HG02571 (cell line): Measurements from ENCODE around the gene BRWD1.
A peak's percentile ranks its signal among the peaks of the same experiment; 100 is the strongest.

Experiments used
- ATAC-seq: cut with Tn5 transposase; IDR thresholded peaks from one replicate; pipeline ENCODE4 v1.9.1; 2021; ENCODE audit warnings: mild to moderate bottlenecking, moderate library complexity; ENCODE audit not compliant: unreplicated experiment

The BRWD1 gene

DNA sequence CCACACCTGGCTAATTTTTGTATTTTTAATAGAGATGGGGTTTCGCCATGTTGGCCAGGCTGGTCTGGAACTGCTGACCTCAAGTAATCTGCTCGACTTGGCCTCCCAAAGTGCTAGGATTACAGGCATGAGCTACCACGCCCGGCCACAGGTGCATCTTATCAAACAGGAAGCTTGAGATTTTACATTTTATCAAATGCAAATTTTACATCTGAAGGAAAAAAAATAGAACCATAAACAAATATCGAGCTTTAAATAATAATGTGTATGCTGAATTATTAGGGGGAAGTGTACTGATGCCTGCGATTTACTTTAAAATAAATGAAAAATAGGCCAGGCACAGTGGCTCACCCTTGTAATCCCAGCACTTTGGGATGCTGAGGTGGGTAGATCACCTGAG lies 16.6 kb upstream of the BRWD1 start:
- ATAC-seq, result no peak

DNA sequence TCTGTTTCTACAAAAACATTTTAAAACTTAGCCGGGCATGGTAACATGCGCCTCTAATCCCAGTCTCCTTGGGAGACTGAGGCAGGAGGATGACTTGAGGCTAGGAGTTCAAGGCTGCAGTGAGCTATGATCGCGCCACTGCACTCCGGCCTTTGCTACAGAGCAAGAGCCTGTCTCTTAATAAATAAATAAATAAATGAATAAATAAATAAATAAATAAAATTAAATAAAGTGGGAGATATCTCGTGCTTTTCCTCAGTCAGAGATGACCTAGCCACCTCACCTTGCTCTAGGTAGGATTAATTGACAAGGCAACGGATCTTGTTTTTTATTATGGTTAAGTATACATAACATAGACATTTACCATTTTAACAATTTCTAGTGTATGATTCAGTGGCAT lies 14.3 kb upstream of the BRWD1 start:
- no peak for ATAC-seq

DNA sequence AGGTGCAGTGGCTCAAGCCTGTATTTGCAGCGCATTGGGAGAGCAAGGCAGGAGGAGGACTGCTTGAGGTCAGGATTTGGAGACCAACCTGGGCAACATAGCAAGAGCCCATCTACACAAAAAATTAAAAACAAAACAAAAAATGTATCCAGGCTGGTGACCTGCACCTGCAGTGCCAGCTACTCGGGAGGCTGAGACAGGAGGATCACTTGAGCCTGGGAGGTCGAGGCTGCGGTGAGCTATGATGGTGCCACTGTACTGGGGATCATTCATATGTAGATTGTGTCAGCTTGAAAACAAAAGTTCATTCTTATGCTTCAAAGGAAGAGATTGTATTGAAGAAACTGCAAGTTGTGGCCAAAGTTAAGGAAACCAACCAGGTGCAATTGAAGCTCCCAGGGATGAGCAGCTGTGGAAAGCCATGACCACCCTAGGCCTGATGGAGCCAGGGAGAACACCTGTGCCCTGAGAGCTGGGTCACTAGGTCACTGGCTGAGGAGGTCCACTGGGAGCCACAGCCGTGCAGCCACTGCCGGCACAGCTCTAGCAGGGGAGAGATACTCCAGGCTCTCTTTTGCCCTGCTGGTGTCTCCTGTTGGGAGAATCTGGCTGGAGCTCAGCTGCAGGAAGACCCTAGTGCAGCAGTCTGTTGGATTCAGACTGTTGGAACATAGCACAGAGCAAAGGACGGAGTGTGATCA lies 13.3 kb upstream of the BRWD1 start:
- ATAC-seq, result no peak

DNA sequence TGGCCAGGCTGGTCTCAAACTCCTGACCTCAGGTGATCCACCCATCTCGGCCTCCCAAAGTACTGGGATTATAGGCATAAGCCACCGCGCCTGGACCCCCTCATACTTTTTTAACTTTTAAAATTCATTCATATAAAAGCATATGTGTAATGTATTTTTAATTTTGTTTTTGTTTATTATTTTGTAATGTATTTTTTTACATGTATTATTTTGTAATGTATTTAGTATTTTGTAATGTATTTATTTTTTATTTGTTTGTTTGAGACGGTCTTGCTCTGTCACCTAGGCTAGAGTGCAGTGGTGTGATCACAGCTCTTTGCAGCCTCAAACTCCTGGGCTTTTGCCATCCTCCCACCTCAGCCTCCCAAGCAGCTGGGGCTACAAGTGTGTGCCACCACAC lies 12.0 kb upstream of the BRWD1 start:
- no peak for ATAC-seq

DNA sequence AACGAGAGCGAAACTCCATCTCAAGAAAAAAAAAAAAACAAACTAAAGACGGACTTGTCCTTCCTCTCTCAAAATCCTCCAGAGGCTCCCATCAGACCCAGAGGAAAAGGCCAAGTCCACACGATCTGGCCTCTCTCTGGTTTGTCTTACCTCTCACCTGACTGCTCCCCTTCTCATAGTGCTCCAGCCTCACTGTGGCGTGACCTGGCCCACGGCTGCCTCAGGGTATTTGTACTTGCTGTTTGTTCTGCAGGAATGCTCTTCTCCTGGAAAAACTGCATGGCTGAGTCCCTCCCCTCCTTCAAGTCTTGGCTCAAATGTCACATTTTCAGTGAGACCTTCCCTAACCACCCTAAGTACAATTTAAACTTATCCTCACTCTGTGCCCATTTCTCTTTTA lies 8.0 kb upstream of the BRWD1 start:
- ATAC-seq, result no peak

DNA sequence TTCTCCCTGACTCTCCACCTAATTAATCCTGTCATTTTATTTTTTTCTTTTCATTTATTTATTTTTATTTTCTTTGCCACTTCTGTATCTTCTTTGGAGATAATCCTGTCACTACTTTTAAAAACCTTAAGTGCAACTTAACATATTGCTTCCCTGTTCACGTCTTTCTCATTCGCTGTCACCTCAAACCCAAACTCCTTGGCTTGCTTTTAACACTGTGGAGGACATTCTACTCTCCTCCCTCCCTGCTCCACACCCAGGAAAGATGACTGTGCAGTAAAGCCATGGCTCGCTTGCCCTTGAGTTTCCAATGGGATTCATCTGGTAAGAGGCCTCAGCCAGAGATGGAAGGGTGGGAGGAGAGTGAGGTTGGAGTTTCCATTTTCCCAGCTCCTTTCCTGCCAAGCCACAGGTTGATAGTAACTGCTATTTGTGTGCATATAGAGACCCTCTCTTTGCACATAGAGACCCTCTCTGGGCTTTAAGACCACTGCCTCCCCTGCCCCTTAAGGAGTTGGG lies 6.4 kb upstream of the BRWD1 start:
- ATAC-seq, result no peak

DNA sequence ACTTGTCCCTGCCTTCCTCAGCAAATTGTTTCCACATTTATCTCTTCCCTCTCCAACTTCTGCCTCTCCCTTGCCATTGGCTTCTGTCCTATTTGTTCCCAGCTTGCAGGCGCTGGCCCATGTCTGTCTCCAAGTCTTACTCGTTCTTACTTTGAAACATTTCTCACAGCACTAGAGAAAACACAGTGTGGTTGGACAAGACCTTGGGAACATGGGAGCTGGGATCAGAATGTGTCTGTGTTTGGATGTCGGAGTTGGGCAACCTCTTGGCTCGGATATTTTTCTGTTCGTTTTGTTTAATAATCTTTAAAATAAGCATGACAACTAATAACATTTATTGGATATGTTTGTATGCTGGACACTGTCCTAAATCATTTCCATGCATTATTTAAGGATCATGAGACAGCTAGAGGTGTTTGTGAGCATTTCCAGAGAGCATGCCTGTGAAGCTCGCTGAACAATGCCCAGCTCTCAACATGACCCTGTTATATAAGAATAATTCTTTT lies 5.9 kb upstream of the BRWD1 start:
- no peak for ATAC-seq

DNA sequence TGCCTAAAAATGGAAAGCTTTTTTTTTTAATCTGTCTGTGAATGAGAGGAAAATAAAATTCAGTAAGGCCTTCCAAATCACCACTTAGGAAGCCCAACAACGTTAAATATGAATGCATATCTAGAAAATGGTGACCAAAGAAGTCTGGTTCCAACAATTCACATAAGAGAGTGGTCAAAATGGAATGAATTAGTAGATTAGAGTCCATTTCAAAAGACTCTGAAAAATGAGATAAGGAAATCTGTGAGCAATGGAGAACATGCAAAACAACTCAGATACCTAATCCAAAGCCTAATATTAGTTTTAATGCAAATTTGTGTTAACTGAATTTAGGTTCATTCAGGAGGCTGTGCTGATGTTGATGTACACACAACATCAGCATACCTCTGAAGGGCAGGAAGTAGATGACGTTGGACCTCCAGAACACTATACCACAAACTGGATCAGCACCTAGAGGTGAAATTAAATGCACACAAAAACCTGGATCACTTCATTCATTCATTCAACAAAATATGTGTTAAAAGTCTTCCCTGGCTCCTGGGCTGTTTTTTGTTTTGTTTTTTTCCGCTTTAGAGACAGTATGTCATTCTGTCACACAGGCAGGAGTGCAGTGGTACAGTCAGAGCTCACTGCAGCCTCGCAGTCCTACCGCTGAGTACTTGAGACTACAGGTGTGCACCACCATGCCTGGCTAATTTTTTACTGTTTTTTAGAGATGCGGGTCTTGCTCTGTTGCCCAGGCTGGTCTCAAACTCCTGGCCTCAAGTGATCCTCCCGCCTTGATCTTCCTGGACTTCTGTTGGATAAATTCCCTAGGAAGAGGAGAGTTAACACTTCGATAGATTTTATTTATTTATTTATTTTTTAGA lies 4.9 kb upstream of the BRWD1 start:
- no peak for ATAC-seq

DNA sequence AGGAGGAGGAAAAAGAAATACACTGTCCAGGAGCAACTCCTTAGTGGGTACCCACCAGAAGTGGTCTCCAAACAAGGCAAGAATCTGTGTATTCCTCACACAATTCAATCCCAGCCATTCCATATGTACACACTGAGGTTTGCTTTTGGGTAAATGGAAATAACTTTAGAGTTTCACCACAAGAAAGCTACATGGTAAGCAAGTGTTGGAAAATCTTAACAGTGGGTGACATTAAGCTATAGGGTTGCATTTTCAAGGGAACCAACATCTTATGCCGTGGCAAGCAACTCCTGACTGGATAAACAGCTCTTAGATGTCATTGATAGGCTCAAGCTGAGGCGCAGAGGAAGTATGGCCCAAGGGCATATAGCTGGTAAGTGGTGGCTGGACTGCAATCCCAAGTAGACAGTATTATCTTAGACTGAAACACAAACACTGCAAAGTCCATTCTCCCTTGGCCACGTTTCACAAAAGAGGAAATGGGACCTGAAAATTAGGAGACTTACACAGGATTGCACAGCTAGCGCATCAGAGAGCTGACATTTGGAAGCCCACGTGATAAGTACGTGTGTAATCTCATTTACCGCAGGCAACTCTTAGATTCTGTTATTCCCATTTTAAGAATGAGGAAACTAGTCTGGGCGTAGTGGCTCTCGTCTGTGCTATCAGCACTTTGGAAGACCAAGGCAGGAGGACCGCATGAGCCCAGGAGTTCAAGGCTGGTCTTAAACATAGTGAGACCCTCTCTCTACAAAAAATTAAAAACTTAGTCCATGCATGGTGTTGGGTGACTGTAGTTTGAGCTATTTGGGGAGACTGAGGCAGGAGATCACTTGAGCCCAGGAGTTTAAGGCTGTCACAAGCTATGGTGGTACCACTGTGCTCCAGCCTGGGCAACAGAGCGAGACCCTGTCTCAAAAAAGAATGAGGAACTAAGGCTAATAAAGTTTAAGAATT lies 4.0 kb upstream of the BRWD1 start:
- no peak for ATAC-seq

DNA sequence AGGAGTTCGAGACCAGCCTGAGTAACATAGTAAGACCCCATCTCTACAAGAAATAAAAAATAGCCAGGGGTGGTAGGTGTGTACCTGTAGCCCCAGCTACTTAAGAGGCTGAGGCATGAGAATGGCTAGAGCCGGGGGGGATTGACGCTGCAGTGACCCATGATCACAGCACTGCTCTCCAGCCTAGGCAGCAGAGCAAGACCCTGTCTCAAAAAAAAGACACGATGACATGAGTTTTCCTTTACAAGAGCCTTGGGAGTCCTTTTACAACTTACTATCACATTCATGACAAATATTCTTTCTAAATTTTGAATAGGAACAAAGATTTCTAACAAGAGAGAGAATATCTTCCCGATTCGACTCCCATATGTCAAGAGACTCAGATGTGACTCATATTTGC lies 3.3 kb upstream of the BRWD1 start:
- ATAC-seq, result no peak

DNA sequence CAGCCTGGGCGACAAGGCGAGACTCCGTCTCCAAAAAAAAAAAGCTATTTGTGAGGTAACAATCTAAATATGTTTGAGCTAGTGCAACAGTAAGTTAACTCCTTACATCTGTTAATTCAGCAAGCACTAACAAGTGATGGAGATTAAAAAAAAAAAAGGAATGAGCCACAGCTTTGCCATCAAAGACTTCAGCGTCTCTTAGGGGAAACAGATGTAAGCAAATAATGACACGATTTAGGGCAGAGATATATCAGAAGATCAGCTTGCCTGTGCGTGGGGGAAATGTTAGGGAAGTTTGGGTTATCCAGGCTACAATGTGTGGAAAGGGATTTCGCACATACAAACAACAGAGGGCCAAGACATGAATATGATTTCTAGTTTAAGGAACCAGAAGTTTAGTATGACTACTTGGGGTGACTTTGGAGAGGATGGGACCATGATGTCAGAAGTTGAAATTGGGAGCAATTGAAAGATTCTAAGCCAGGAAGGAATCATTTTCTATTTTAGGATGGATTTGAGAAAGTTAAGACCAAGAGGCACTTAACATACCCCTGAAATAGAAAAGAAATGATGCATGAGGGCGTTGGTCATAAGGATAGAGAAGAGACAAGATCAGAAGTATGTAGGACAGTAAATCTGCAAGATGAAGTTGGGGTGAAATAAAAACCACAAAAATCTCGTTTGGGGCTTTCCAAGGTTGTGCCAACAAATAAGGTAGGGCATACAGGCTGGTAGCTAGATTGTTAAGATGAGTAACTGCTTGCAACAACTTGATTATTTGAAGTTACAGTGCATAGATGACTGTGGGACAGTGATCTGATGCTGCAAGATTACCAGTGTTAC lies 2.4 kb upstream of the BRWD1 start:
- no peak for ATAC-seq

DNA sequence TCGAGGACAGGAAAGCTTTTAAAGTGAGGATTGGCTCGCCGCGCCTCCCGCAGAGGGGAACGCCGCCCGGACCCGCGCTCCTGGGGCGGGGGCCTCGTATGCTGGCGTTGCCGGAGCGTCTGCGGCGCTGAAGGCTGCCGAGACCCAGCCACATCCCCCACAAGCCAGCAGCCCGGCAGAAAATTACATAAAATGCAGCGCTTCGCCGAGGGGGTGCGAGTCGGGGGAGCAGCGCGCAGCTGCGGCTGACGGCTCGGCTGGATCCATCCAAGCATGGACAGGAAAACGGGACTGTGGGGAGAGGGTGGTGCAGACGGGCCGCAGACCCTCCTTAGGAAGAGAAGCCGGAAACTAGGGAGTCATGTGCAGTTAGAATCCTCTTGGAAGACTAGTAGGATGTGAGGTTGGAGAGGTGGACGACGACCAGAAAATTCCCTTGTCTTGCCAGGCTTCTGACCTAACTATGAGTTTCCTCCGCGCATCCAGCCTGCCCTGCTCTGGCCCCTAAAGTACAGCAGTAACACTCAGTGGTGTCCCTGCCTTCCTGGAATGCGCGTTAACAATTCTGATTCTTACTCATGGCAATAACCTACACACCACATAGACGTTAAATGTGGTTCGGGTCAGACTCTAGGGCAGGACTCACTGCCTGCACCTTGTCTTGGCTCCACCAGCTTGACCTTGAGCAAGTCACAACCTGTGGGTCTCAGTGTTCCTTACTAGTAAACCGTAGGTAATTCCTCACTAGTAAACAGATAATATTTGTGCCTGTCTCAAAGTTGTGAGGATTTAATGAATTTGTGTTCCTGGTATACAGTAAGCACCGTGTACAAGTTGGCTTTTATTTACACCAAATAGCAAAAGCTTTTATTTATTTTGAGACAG lies 953 bp upstream of the BRWD1 start:
- ATAC-seq, result peak; percentile 7

DNA sequence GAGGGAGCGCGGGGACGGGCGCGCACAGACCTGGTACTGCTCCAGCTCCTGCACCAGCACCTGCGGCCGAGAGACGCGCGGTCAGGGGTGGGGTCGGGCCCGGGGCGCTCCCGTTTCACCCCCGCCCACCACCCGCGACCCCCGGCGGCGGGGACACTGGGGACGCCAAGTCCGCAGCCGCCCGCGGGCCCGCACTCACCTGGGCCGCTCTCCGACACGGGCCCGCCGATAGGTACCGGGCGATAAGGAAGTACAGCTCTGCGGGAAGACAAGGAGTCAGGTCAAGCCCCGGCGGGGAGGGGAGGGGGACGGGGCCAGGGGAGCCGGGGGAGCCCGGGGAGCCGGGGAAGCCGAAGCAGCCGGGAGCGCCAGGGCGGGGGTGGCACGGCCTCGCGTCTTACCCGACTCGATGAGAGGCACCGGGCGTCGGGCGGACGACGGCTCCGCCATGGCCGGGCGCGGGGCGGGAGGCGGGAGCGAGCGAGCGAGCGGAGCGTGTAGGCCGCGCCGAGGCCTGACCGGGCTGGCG lies 326 bp downstream of the BRWD1 start:
- ATAC-seq, result peak; percentile 11

DNA sequence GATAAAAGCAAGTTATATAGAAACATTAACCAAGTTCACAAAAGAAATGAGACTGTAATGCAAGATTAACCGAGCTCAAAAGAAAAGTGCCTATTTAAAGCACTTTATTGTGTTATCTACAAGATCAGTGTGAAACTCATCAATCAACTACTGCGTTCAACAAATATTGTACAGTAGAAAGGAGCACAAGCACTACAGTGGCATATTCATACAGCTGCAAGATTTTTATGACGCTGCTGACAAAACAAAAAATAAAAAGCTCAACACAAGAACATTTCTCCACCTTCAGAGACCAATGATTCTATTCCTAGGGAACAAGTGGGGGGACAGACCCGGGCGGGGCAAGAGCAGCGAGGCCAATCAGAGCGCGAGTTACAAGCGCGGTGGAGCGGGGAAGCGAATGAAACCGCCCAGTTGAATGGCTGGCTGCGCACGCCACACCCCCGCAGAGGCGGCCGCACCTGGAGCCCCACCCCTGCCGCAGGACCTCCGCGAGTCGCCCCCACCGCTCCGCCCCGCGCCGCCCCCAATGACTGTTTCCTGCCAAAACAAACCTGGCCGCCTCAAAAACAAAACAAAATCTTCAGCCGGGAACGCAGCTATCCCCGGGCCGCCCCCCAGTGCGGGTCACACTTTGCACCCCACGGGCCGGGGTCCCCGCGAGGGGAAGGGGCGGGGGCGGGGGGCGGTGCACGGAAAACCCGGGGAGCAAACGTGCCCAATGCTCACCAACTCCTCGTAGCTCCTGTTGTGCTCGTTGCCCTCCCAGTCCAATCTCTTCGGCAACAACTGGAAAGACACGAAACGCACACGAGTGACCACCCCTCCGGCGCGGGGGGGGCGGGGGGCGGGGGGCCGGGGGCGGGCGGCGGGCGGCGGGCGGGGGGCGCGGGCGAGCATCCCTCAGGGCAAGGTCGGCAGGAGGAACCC lies 1.1 kb downstream of the BRWD1 start:
- peak; percentile 73 for ATAC-seq

DNA sequence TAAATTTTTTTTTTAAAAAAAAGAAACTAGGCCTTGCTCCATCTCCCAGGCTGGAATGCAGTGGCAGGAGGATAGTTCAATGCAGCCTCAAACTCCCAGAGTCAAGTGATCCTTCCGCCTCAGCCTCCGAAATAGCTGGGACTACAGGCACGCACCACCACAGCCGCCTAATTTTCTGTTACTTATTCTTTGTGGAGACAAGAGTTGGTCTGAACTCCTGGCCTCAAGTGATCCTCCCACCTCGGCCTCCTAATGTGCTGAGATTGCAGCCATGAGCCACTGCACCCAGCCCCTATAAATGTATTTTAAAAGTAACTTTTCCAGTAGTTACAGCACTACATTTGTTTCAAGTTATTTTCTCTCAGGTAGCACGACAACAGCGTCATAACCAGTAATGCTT lies 2.3 kb downstream of the BRWD1 start:
- no peak for ATAC-seq

DNA sequence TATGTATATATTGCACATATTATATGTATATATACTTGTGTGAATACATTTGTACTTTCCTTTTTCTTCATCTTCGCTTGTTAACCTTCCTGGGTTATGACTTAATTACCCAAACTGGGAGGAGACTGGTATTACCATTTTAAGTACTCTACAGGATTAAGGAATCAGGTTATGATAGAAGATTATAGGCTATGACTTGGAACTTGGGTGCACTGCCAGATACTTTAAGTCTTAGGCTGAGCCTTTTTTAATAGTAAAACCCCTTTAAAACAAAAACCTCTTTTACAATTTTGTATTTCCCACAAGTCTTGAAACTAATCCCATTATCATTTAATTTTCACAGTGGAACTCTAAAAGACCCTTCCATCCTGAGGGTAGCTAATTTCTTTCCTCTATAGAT lies 6.0 kb downstream of the BRWD1 start:
- ATAC-seq, result no peak

DNA sequence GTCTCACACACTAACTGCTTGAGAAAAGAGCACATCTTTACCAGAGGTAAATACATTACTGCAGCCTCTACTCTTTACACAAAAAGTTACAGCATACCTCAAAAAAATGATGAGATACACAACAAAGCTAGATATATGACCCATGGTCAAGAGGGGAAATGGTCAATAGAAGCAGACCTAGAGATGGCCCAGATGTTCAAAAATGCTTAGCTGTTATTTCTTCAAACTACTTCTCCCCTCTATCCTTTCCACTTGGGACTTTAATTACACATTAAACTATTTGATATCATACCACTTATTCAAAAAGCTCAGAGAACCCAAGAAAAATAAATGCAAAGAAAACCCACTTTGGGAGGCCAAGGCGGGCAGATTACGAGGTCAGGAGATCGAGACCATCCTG lies 12.8 kb downstream of the BRWD1 start:
- ATAC-seq, result no peak

DNA sequence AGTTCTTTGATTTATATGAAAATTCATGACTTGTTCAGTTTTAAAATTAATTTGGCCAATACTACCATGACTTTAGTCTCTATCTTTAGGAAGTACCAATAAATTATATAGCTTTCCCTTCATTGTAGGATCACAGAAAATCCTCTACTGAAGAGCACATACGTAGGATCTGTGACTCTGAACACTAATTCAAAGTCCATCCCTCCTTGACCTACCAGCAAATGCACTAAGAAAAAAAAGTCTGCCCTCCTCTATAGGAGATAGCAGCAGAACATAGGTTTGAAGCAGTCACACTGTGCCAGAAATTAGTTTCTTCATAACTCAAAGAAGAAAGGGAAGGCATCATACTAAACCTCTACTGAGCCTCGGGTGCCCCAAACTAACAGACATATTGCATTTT lies 16.5 kb downstream of the BRWD1 start:
- ATAC-seq, result no peak
